GM18526 (cell line): Measurements from ENCODE around the gene RAB18.

ENCODE experiments used
- POLR2A ChIP-seq: IDR thresholded peaks from 3 replicates; pipeline ENCODE4 v1.6.1; 2011; ENCODE audit not compliant: insufficient read length; ENCODE audit errors: extremely low read depth

Gene RAB18

DNA sequence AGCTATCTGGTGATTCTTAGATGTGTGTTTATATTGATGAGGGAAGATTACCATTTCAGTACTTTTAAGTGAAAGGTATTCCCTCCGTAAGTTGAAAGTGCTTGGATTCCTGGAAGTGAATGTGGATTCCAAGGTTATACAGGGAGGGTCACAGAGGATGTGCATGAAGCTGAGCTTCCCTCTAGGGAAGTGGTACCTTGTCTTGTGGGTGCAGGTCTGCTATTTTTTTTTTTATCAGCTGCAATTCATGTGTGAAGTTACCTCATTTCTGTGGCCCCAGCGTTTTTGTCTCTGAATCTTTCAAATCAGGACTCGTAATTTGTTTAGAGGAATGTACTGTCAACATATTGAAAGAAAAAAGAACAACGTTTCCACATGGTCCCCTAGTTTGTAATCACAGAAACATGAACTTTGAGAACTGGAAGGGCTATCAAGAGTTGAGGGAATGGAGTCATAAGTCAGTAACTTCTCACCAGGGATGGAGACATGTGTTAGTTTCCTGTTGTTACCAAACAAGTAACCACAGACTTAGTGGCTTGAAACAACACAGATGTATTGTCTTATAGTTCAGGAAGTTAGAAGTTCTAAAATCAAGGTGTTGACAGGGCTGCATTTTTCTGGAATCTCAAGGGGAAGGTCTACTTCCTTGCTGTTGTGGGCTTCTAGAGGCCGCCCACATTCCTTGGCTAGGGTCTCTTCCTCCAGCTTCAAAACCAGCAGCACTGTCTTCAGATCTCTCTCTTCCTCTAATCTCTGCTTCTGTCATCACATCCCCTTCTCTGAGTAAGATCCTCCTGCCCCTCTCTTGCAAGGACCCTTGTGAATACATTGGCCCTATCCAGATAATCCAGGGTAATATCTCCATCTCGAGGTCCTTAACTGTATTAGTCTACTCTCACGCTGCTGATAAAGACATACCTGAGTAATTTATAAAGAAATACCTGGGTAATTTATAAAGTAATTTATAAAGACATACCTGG is 64.4 kb downstream of the RAB18 start:
- TF ChIP-seq POLR2A, result no peak

DNA sequence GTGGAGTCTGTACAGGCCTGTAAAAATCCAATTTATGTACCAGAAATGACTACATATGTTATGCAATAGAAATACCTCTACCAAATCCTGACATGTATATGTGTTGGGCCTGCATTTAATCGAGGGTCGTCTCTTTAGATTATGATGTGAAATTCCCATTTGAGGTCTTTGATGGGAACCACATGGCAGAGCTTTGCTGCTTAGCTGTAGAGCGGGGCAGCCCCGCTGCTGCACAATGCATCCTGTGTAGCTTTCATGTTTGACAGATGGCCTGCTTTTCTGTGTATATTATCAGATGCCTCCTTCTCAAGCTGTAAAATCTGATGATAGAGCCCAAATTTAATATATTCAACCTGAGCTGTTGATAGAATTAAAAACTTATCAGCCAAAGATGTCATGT is 65.8 kb downstream of the RAB18 start:
- TF ChIP-seq POLR2A, result no peak

DNA sequence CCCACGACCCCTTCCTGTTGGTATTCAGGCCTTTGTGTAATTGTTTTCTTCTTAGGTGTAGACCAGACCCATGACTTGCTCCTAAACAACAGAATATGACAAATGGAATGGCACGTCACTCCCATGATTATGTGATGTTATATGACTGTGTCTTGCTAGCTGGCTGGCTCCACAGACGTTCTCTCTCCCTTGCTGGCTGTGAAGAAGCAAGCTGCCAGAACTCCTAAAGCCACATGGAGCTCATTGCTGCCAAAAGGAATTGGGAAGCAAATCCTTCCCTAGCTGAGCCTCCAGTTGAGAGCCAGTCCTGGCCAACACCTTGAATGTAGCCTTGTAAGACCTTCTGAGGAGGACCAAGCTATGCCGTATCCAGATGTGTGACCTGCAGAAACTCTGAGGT is 74.2 kb downstream of the RAB18 start:
- TF ChIP-seq POLR2A, result no peak

DNA sequence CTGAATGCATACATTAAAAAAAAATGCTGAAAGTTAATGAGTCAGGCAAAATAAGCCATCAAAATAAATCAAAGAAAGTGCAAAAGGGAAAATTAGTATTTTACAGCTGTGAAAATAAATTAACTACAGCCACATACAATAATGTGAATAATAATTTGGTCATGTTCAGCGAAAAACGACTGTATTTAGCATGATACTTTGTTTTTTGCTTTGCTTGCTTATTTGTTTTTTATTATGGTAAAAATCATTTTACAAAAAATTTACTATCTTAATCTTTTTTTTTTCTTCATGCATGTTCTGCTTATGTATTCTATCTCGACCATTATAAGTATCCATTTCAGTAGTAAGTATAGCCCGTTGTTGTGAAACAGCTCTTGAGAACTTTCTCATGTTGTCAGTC is 77.1 kb downstream of the RAB18 start:
- no peak for TF ChIP-seq POLR2A

DNA sequence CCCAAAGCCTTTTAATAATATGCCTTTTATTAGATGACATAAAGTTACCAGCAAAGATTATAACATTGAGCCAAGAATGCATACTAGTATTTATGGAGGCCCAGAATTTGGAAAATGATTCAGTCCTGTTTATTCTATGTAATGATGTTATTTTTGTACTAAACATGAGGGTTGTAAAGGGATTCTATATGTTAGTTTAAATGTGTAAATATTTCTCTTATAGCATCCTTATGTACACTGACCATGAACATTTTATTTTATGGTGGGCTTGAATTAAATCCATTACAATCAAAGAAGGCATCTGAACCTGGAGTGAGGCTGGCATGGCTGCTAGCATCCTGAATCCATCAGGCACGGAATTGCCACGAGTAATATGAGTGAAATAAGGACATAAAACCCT is 80.2 kb downstream of the RAB18 start:
- no peak for TF ChIP-seq POLR2A
